ENCODE measurements around the gene GHR.

GHR gene

DNA sequence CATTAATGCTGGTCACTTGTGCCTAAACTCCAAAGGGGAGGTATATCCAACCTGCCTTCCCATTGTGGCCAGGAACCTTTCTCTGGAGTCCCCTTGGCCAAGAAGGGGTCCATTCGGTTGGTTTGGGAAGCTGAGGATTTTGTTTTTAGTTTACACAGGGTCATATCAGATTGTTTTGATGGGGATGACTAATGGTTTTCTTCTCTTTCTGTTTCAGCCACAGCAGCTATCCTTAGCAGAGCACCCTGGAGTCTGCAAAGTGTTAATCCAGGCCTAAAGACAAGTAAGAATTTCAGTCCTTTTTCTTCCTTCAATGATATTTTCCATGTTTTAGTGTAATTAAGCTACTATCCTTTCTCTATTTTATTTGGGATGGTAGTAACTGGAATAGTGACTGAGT, 205.6 kb downstream of the GHR start:
- CTCF ChIA-PET = interaction anchor here (0.6 to 0.7 kb wide), 3 partner anchors 90 to 291 kb away, joined by 3 to 4 read pairs (median 3); no protein-coding TSS in a partner anchor
- POLR2A ChIA-PET = no interaction called here
- no peaks in the 10 kb centered on the region for H3K36me3 ChIP-seq (ENCODE audit: control insufficient read depth in 2 of 2, insufficient read depth in 1 of 2, low read length in 2 of 2)
- H3K27ac ChIP-seq (ENCODE audit: extremely low read depth, low read depth, low read length) = no peak overlapping the region
- no peak overlapping the region for H3K4me3 ChIP-seq (ENCODE audit: low read depth, low read length)
- H3K9me3 ChIP-seq (ENCODE audit: control insufficient read depth, insufficient read depth, low read depth, low read length) = no peaks in the 10 kb centered on the region
- H3K4me1 ChIP-seq (ENCODE audit: control insufficient read depth, insufficient read depth, low read length) = peaks cover 5% of the 10 kb centered on the region; the same call in 1 of the 2 replicates
- TF ChIP-seq ZNF621 (tag by site-specific recombination; IDR thresholded peaks at IDR 0.05) = no peak
- no peak for TF ChIP-seq ZNF549 (tag by site-specific recombination; IDR thresholded peaks at IDR 0.05)
- no peak for TF ChIP-seq ZBTB7A (tag by site-specific recombination; IDR thresholded peaks at IDR 0.05; ENCODE audit: low read depth)
- no peak for TF ChIP-seq ZBTB48 (tag by site-specific recombination; IDR thresholded peaks at IDR 0.05)
- TF ChIP-seq ZNF48 (tag by site-specific recombination; IDR thresholded peaks at IDR 0.05) = no peak
- TF ChIP-seq ZSCAN23 (tag by site-specific recombination; IDR thresholded peaks at IDR 0.05) = no peak
- no peak for TF ChIP-seq ZNF610 (tag by site-specific recombination; IDR thresholded peaks at IDR 0.05; ENCODE audit: borderline replicate concordance)
- TF ChIP-seq INSM2 (tag by site-specific recombination; IDR thresholded peaks at IDR 0.05) = no peak
- no peak for TF ChIP-seq YY2 (tag by site-specific recombination; IDR thresholded peaks at IDR 0.05)
- no peak for TF ChIP-seq FEZF1 (tag by site-specific recombination; IDR thresholded peaks at IDR 0.05)
- no peak for TF ChIP-seq ZNF571 (tag by site-specific recombination; IDR thresholded peaks at IDR 0.05)
- TF ChIP-seq SP2 (tag by site-specific recombination; IDR thresholded peaks at IDR 0.05) = no peak

GRCh38 chr5:42629284-42629683, 206.0 kb downstream of the GHR start:
- H3K4me1 ChIP-seq (ENCODE audit: control insufficient read depth, insufficient read depth, low read length) = peaks cover 5% of the 10 kb centered on the region; the same call in 1 of the 2 replicates
- no peak overlapping the region for H3K4me3 ChIP-seq (ENCODE audit: low read depth, low read length)
- H3K36me3 ChIP-seq (ENCODE audit: control insufficient read depth in 2 of 2, insufficient read depth in 1 of 2, low read length in 2 of 2) = no peaks in the 10 kb centered on the region
- TF ChIP-seq, protein P1, sequence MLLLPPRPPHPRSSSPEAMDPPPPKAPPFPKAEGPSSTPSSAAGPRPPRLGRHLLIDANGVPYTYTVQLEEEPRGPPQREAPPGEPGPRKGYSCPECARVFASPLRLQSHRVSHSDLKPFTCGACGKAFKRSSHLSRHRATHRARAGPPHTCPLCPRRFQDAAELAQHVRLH (tag by site-specific recombination; IDR thresholded peaks at IDR 0.05) = no peak
- TF ChIP-seq ZBTB20 (tag by site-specific recombination; IDR thresholded peaks at IDR 0.05) = no peak
- no peak for TF ChIP-seq ZNF155 (tag by site-specific recombination; IDR thresholded peaks at IDR 0.05)
- no peak for TF ChIP-seq PATZ1 (tag by site-specific recombination; IDR thresholded peaks at IDR 0.05)
- no peak for TF ChIP-seq ZNF837 (tag by site-specific recombination; IDR thresholded peaks at IDR 0.05)
- TF ChIP-seq OVOL3 (tag by site-specific recombination; IDR thresholded peaks at IDR 0.05) = no peak
- no peak for TF ChIP-seq FEZF1 (tag by site-specific recombination; IDR thresholded peaks at IDR 0.05)
- no peak for TF ChIP-seq SP7 (tag by site-specific recombination; IDR thresholded peaks at IDR 0.05)
- no peak for TF ChIP-seq ZNF16 (tag by site-specific recombination; IDR thresholded peaks at IDR 0.05; ENCODE audit: low read depth)
- TF ChIP-seq ZNF302 (tag by site-specific recombination; IDR thresholded peaks at IDR 0.05; ENCODE audit: low read depth) = no peak
- TF ChIP-seq KLF16 (tag by site-specific recombination; IDR thresholded peaks at IDR 0.05) = no peak
- TF ChIP-seq ZNF768 (tag by site-specific recombination; IDR thresholded peaks at IDR 0.05) = no peak
- no peak for TF ChIP-seq ZBTB8A (tag by site-specific recombination; IDR thresholded peaks at IDR 0.05)
- no peak for TF ChIP-seq ZNF514 (tag by site-specific recombination; IDR thresholded peaks at IDR 0.05)
- TF ChIP-seq ZNF785 (tag by site-specific recombination; IDR thresholded peaks at IDR 0.05) = no peak
- no peak for TF ChIP-seq ZNF623 (tag by site-specific recombination; IDR thresholded peaks at IDR 0.05)
- no peak overlapping the region for H3K27ac ChIP-seq (ENCODE audit: extremely low read depth, low read depth, low read length)
- ChIA-PET CTCF (interaction anchor here (0.6 to 0.7 kb wide), 2 partner anchors 90 to 116 kb away, joined by 3 to 4 read pairs; no protein-coding TSS in a partner anchor), POLR2A (no interaction called here)
- no peaks in the 10 kb centered on the region for H3K9me3 ChIP-seq (ENCODE audit: control insufficient read depth, insufficient read depth, low read depth, low read length)
